ENCODE results near the gene NUDT19. TPM values are rescaled to one million over a fixed set of nuclear protein-coding genes. Genes with fewer than 3 reads are reported as not detected.
A peak's percentile ranks its signal among the peaks of the same experiment; 100 is the strongest.

The NUDT19 gene
- total and polyA plus RNA-seq, 9 of the 15 experiments (the other 6 are each of a cell fraction or from before 2014, with no cell fraction given): 9.6 to 38.6 (median 14.4) TPM

DNA sequence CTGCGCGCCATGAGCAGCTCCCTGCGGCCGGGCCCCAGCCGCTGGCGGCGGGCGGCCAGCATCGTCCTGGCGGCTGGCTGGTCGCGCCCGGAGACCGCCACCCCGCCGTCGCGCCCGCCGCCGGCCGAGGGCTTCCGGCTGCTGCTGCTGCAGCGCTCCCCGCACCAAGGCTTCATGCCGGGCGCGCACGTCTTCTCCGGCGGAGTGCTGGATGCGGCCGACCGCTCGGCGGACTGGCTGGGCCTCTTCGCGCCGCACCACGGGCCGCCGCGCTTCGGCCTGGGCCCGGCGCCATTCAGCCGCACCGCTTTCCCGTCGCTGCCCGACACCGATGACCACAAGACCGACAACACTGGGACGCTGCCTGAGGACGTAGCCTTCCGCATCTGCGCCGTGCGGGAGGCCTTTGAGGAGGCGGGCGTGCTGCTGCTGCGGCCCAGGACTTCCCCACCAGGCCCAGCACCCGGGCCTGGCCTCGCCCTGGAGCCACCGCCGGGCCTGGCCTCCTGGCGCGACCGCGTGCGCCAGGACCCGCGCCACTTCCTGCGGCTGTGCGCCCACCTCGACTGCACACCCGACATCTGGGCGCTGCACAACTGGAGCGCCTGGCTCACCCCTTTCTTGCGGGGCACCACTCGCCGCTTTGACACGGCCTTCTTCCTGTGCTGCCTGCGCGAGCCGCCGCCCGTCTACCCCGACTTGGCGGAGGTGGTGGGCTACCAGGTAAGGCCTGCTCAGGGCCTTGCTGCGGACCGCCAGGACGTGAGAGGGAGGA is 518 bp downstream of the NUDT19 start (continued):
- TF ChIP-seq, protein P1, sequence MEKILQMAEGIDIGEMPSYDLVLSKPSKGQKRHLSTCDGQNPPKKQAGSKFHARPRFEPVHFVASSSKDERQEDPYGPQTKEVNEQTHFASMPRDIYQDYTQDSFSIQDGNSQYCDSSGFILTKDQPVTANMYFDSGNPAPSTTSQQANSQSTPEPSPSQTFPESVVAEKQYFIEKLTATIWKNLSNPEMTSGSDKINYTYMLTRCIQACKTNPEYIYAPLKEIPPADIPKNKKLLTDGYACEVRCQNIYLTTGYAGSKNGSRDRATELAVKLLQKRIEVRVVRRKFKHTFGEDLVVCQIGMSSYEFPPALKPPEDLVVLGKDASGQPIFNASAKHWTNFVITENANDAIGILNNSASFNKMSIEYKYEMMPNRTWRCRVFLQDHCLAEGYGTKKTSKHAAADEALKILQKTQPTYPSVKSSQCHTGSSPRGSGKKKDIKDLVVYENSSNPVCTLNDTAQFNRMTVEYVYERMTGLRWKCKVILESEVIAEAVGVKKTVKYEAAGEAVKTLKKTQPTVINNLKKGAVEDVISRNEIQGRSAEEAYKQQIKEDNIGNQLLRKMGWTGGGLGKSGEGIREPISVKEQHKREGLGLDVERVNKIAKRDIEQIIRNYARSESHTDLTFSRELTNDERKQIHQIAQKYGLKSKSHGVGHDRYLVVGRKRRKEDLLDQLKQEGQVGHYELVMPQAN (IDR thresholded peaks at IDR 0.05; ENCODE audit: borderline replicate concordance): no peak
- TF ChIP-seq TRIM28 (IDR thresholded peaks at IDR 0.05): no peak
- TF ChIP-seq, protein P2, sequence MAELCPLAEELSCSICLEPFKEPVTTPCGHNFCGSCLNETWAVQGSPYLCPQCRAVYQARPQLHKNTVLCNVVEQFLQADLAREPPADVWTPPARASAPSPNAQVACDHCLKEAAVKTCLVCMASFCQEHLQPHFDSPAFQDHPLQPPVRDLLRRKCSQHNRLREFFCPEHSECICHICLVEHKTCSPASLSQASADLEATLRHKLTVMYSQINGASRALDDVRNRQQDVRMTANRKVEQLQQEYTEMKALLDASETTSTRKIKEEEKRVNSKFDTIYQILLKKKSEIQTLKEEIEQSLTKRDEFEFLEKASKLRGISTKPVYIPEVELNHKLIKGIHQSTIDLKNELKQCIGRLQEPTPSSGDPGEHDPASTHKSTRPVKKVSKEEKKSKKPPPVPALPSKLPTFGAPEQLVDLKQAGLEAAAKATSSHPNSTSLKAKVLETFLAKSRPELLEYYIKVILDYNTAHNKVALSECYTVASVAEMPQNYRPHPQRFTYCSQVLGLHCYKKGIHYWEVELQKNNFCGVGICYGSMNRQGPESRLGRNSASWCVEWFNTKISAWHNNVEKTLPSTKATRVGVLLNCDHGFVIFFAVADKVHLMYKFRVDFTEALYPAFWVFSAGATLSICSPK (IDR thresholded peaks at IDR 0.05; ENCODE audit: borderline replicate concordance): no peak
- peak; percentile 9 for TF ChIP-seq RNF2 (IDR thresholded peaks at IDR 0.05)
- TF ChIP-seq GATA2 (CRISPR knock-in tag; IDR thresholded peaks at IDR 0.05): no peak
- TF ChIP-seq, protein P3, sequence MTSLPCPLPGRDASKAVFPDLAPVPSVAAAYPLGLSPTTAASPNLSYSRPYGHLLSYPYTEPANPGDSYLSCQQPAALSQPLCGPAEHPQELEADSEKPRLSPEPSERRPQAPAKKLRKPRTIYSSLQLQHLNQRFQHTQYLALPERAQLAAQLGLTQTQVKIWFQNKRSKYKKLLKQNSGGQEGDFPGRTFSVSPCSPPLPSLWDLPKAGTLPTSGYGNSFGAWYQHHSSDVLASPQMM (CRISPR knock-in tag; IDR thresholded peaks at IDR 0.05): no peak
- no peak for TF ChIP-seq PHB (CRISPR knock-in tag; IDR thresholded peaks at IDR 0.05)
- TF ChIP-seq, protein P4, sequence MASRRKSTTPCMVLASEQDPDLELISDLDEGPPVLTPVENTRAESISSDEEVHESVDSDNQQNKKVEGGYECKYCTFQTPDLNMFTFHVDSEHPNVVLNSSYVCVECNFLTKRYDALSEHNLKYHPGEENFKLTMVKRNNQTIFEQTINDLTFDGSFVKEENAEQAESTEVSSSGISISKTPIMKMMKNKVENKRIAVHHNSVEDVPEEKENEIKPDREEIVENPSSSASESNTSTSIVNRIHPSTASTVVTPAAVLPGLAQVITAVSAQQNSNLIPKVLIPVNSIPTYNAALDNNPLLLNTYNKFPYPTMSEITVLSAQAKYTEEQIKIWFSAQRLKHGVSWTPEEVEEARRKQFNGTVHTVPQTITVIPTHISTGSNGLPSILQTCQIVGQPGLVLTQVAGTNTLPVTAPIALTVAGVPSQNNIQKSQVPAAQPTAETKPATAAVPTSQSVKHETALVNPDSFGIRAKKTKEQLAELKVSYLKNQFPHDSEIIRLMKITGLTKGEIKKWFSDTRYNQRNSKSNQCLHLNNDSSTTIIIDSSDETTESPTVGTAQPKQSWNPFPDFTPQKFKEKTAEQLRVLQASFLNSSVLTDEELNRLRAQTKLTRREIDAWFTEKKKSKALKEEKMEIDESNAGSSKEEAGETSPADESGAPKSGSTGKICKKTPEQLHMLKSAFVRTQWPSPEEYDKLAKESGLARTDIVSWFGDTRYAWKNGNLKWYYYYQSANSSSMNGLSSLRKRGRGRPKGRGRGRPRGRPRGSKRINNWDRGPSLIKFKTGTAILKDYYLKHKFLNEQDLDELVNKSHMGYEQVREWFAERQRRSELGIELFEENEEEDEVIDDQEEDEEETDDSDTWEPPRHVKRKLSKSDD (conservative IDR thresholded peaks at IDR 0.05; ENCODE audit: low read length): no peak
- no peak for TF ChIP-seq POLR3A (IDR thresholded peaks at IDR 0.05; ENCODE audit: borderline replicate concordance, extremely low read depth, insufficient read depth, insufficient read length)
- no peak for TF ChIP-seq MTF1 (CRISPR knock-in tag; IDR thresholded peaks at IDR 0.05; ENCODE audit: borderline replicate concordance)
- TF ChIP-seq, protein P5, sequence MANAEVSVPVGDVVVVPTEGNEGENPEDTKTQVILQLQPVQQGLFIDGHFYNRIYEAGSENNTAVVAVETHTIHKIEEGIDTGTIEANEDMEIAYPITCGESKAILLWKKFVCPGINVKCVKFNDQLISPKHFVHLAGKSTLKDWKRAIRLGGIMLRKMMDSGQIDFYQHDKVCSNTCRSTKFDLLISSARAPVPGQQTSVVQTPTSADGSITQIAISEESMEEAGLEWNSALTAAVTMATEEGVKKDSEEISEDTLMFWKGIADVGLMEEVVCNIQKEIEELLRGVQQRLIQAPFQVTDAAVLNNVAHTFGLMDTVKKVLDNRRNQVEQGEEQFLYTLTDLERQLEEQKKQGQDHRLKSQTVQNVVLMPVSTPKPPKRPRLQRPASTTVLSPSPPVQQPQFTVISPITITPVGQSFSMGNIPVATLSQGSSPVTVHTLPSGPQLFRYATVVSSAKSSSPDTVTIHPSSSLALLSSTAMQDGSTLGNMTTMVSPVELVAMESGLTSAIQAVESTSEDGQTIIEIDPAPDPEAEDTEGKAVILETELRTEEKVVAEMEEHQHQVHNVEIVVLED (CRISPR knock-in tag; IDR thresholded peaks at IDR 0.05): no peak
- no peak for TF ChIP-seq LCOR (CRISPR knock-in tag; IDR thresholded peaks at IDR 0.05)
- TF ChIP-seq HDAC2 (IDR thresholded peaks at IDR 0.05): no peak
- TF ChIP-seq JUNB (CRISPR knock-in tag; conservative IDR thresholded peaks at IDR 0.05): no peak
- no peak for TF ChIP-seq SMAD3 (CRISPR knock-in tag; conservative IDR thresholded peaks at IDR 0.05)
- no peak for TF ChIP-seq BCOR (IDR thresholded peaks at IDR 0.05)
- no peak for TF ChIP-seq KAT8 (IDR thresholded peaks at IDR 0.05; ENCODE audit: low read depth)
- peak; percentile 3 for TF ChIP-seq HNRNPLL (IDR thresholded peaks at IDR 0.05; ENCODE audit: low read depth, low read length, poor library complexity, severe bottlenecking)
- TF ChIP-seq POLR2AphosphoS5 (IDR thresholded peaks at IDR 0.05; ENCODE audit: control insufficient read depth, insufficient read depth, low read depth, low read length): no peak
- peak; percentile 55 for TF ChIP-seq PCBP1 (IDR thresholded peaks at IDR 0.05; ENCODE audit: low read depth, low read length, poor library complexity, severe bottlenecking)
- TF ChIP-seq DIDO1 (tag; IDR thresholded peaks at IDR 0.05; ENCODE audit: low read depth): no peak

Measured in K562 (cell line).